Measurements from ENCODE around the gene CARS1.

Gene CARS1

GRCh38 chr11:3026803-3027202, 30.4 kb downstream of the CARS1 start:
- H3K4me1 ChIP-seq (ENCODE audit: control insufficient read depth, low read length), result peaks cover 37% of the 10 kb centered on the region
- no peak overlapping the region for H3K27ac ChIP-seq (ENCODE audit: low read depth, low read length)
- H3K9me2 ChIP-seq (replicated peaks; ENCODE audit: control insufficient read depth, low read length), result no peaks in the 10 kb centered on the region; the same call in 1 of the 2 replicates
- H3K4me3 ChIP-seq (ENCODE audit: low read length), result no peak overlapping the region
- peaks cover 10% of the 10 kb centered on the region for H3F3A ChIP-seq (ENCODE audit: control insufficient read depth, insufficient read depth)
- H4K20me1 ChIP-seq (ENCODE audit: control insufficient read depth, insufficient read depth, low read depth, low read length), result no peaks in the 10 kb centered on the region
- TF ChIP-seq EZH2phosphoT487 (IDR thresholded peaks at IDR 0.05; ENCODE audit: borderline replicate concordance, low read length), result no peak
- TF ChIP-seq, protein P1, sequence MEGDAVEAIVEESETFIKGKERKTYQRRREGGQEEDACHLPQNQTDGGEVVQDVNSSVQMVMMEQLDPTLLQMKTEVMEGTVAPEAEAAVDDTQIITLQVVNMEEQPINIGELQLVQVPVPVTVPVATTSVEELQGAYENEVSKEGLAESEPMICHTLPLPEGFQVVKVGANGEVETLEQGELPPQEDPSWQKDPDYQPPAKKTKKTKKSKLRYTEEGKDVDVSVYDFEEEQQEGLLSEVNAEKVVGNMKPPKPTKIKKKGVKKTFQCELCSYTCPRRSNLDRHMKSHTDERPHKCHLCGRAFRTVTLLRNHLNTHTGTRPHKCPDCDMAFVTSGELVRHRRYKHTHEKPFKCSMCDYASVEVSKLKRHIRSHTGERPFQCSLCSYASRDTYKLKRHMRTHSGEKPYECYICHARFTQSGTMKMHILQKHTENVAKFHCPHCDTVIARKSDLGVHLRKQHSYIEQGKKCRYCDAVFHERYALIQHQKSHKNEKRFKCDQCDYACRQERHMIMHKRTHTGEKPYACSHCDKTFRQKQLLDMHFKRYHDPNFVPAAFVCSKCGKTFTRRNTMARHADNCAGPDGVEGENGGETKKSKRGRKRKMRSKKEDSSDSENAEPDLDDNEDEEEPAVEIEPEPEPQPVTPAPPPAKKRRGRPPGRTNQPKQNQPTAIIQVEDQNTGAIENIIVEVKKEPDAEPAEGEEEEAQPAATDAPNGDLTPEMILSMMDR (IDR thresholded peaks at IDR 0.05; ENCODE audit: low read depth, low read length, poor library complexity, severe bottlenecking), result no peak
- H3K4me2 ChIP-seq (ENCODE audit: low read length), result no peak overlapping the region
- H3K79me2 ChIP-seq (ENCODE audit: control insufficient read depth, low read length), result peaks cover 16% of the 10 kb centered on the region
- no peaks in the 10 kb centered on the region for H3K9me3 ChIP-seq (ENCODE audit: control insufficient read depth, insufficient read depth, low read length)
- H3K36me3 ChIP-seq (ENCODE audit: control insufficient read depth, low read length), result peaks cover 49% of the 10 kb centered on the region
- H3K27me3 ChIP-seq (ENCODE audit: control insufficient read depth, low read length), result no peaks in the 10 kb centered on the region

GRCh38 chr11:3022982-3023381, 34.2 kb downstream of the CARS1 start:
- no peak overlapping the region for H3K4me2 ChIP-seq (ENCODE audit: low read length)

GRCh38 chr11:3022300-3022967, 34.8 kb downstream of the CARS1 start:
- H3K36me3 ChIP-seq (ENCODE audit: control insufficient read depth, low read length), result peaks cover 47% of the 10 kb centered on the region
- no peaks in the 10 kb centered on the region for H3K9me2 ChIP-seq (replicated peaks; ENCODE audit: control insufficient read depth, low read length)
- H3K4me2 ChIP-seq (ENCODE audit: low read length), result no peak overlapping the region
- TF ChIP-seq, protein P1 (IDR thresholded peaks at IDR 0.05; ENCODE audit: low read depth, low read length, poor library complexity, severe bottlenecking), result no peak
- TF ChIP-seq EZH2phosphoT487 (IDR thresholded peaks at IDR 0.05; ENCODE audit: borderline replicate concordance, low read length), result no peak
- H3K4me3 ChIP-seq (ENCODE audit: low read length), result no peak overlapping the region
- H3K79me2 ChIP-seq (ENCODE audit: control insufficient read depth, low read length), result no peaks in the 10 kb centered on the region
- H3K27me3 ChIP-seq (ENCODE audit: control insufficient read depth, low read length), result no peaks in the 10 kb centered on the region
- H3K4me1 ChIP-seq (ENCODE audit: control insufficient read depth, low read length), result peaks cover 12% of the 10 kb centered on the region
- H3K27ac ChIP-seq (ENCODE audit: low read depth, low read length), result no peak overlapping the region
- no peaks in the 10 kb centered on the region for H4K20me1 ChIP-seq (ENCODE audit: control insufficient read depth, insufficient read depth, low read depth, low read length)
- H3F3A ChIP-seq (ENCODE audit: control insufficient read depth, insufficient read depth), result 0 out of 2 replicates have a peak, but pooled peaks cover 2% of the 10 kb centered on the region
- no peaks in the 10 kb centered on the region for H3K9me3 ChIP-seq (ENCODE audit: control insufficient read depth, insufficient read depth, low read length)

More at GRCh38 chr11:3022982-3023381, 34.2 kb downstream of the CARS1 start:
- H3K36me3 ChIP-seq (ENCODE audit: control insufficient read depth, low read length), result peaks cover 42% of the 10 kb centered on the region
- H3K27me3 ChIP-seq (ENCODE audit: control insufficient read depth, low read length), result no peaks in the 10 kb centered on the region
- no peak overlapping the region for H3K27ac ChIP-seq (ENCODE audit: low read depth, low read length)
- H4K20me1 ChIP-seq (ENCODE audit: control insufficient read depth, insufficient read depth, low read depth, low read length), result no peaks in the 10 kb centered on the region
- no peaks in the 10 kb centered on the region for H3K9me3 ChIP-seq (ENCODE audit: control insufficient read depth, insufficient read depth, low read length)
- no peaks in the 10 kb centered on the region for H3K79me2 ChIP-seq (ENCODE audit: control insufficient read depth, low read length)
- H3K4me3 ChIP-seq (ENCODE audit: low read length), result no peak overlapping the region
- TF ChIP-seq, protein P1 (IDR thresholded peaks at IDR 0.05; ENCODE audit: low read depth, low read length, poor library complexity, severe bottlenecking), result no peak
- no peak for TF ChIP-seq EZH2phosphoT487 (IDR thresholded peaks at IDR 0.05; ENCODE audit: borderline replicate concordance, low read length)
- H3F3A ChIP-seq (ENCODE audit: control insufficient read depth, insufficient read depth), result 0 out of 2 replicates have a peak, but pooled peaks cover 2% of the 10 kb centered on the region
- H3K9me2 ChIP-seq (replicated peaks; ENCODE audit: control insufficient read depth, low read length), result no peaks in the 10 kb centered on the region
- H3K4me1 ChIP-seq (ENCODE audit: control insufficient read depth, low read length), result peaks cover 12% of the 10 kb centered on the region

All from DOHH2 (cell line).